Pancreas (tissue), 10 donors: ENCODE measurements around the gene FHIT. TPM values are rescaled to one million over a fixed set of nuclear protein-coding genes. Genes with fewer than 3 reads are reported as not detected.

Source experiments
- ATAC-seq, 4 donors: fragments of 200-7000 bp; cut with Tn5 transposase; one replicate each; pipeline versions ENCODE4 v1.8.0 to v1.9.1; 2020; ENCODE audit warnings: mild to moderate bottlenecking in 4 of 4, moderate library complexity in 4 of 4
- DNase-seq, 6 donors: peaks; one replicate each; pipeline ENCODE4 v3.0.0-alpha.2; 2020
- FAIRE-seq: peaks from 2 replicates; lab custom pipeline; 2012; peaks lifted over from hg19 to GRCh38; lab: Jason Lieb, UNC
- H3K27ac ChIP-seq, 4 donors: fragments of 200-600 bp; sonication (generic); 1 replicate in 3 of 4; 2 replicates in 1 of 4; pipeline versions ENCODE4 v1.5.0 to v1.8.0; 2020
- H3K27me3 ChIP-seq, 4 donors: fragments of 200-600 bp; one replicate each; pipeline ENCODE4 v1.8.0; 2021
- H3K36me3 ChIP-seq, 3 donors: fragments of 200-600 bp; sonication (generic) in 1 of 3; one replicate each; pipeline versions ENCODE4 v1.5.0 to v1.8.0; 2020 to 2021
- H3K4me1 ChIP-seq, 3 donors: fragments of 200-600 bp; one replicate each; pipeline ENCODE4 v1.8.0; 2021
- H3K4me3 ChIP-seq, 4 donors: fragments of 200-600 bp; sonication (generic) in 2 of 4; one replicate each; pipeline versions ENCODE4 v1.5.0 to v1.8.0; 2020 to 2021
- H3K9me3 ChIP-seq, 4 donors: fragments of 200-600 bp; one replicate each; pipeline ENCODE4 v1.8.0; 2021
- WGBS, 2 donors: extraction: QIAGEN DNeasy Blood & Tissue Kit; methylation state at CpG; one replicate each; pipeline ENCODE4 v1.1.7; 2013; 5-methylcytosine and 5-hydroxymethylcytosine counted together
- intact Hi-C, 3 donors: fragments of 100-400 bp; cut with DNase I; formaldehyde crosslinking; loops; one replicate each; pipeline versions ENCODE4 v1.11.1 to v1.14.2; 2022
- polyA plus RNA-seq, 2 donors: library from polyadenylated mRNA; stranded (reverse); fragments of 200-250 nt; gene quantifications; one replicate each; pipeline ENCODE4 v1.2.3, GENCODE V29; 2013
- total RNA-seq, 6 donors: library from RNA; stranded (reverse); fragmentation: NEBNext Ultra II Directional in 4 of 6; extraction: Animal tissue kit (Norgen Biotek cat#: 25700) in 4 of 6; gene quantifications; one replicate each; pipeline versions ENCODE4 v1.2.1 to v1.2.4, GENCODE V29; 2021 to 2023
- TF ChIP-seq, protein P1 (sequence below), 4 donors: fragments of 200-600 bp; sonication (generic) in 3 of 4; IDR thresholded peaks; one replicate each; pipeline versions ENCODE4 v1.5.0 to v1.8.0; 2021; ENCODE audit warnings: antibody characterized with exemption in 4 of 4
- donor health status: healthy with polysubstance abuse.
- donor health status: DM: no; HTN: no; CAD: no; lungs with moderate emphysema.
- donor health status: DM: no; HTN: no; CAD: no.
- donor health status: control.
- donor health status: control.
- donor health status: Bipolar disorder and iron deficiency.
- donor health status: DM: yes; HTN: yes; CAD: no.
- donor health status: DM: no; HTN: no; CAD: no.
- donor health status: DM: no; HTN: no; CAD: no.
- donor health status: DM: yes; HTN: yes; CAD: no.

Gene FHIT
- total and polyA plus RNA-seq, 8 donors, result 4.8 to 15.7 (median 8.0) TPM

DNA sequence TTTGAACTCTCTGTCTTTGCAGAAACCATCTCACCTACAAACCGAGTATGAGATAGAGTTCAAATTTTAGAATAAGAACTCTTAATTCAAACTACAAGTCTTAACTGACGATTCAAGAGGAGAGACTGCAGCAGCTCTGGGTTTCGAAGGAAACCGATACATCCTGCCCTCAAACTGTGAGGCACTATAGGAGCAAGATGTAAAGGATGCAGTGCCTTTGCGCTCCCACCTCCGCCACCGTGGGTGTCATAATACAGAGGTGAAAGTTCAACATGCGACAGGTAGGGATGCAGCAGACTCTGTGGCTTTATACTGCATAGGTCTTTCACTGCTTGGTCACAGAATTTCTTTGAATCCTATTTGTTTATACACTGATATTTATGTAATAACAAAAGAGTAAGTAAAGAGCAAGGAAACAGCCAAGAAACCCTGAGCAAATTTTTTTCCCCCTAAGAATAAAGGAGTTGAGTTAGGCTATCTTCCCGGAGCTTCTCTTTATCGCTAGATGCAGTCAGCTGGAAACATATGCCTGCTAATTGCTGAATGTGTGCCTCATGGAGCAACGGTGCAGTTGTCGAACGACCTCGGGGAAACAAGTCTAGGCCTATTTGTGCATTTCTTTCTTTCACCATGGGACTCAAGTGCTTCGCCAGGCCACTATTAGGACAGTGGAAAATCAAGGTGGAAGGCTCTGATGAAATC is 1103.9 kb downstream of the FHIT start:
- TF ChIP-seq, protein P1, sequence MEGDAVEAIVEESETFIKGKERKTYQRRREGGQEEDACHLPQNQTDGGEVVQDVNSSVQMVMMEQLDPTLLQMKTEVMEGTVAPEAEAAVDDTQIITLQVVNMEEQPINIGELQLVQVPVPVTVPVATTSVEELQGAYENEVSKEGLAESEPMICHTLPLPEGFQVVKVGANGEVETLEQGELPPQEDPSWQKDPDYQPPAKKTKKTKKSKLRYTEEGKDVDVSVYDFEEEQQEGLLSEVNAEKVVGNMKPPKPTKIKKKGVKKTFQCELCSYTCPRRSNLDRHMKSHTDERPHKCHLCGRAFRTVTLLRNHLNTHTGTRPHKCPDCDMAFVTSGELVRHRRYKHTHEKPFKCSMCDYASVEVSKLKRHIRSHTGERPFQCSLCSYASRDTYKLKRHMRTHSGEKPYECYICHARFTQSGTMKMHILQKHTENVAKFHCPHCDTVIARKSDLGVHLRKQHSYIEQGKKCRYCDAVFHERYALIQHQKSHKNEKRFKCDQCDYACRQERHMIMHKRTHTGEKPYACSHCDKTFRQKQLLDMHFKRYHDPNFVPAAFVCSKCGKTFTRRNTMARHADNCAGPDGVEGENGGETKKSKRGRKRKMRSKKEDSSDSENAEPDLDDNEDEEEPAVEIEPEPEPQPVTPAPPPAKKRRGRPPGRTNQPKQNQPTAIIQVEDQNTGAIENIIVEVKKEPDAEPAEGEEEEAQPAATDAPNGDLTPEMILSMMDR (IDR thresholded peaks at IDR 0.05), result no peak
- Histone ChIP-seq H3K27me3 (no peaks in the 10 kb centered on the region), H3K4me1 (no peaks in the 10 kb centered on the region), H3K27ac (no peak overlapping the region), H3K9me3 (no peaks in the 10 kb centered on the region), H3K36me3 (no peaks in the 10 kb centered on the region), H3K4me3 (no peak overlapping the region)
- no peak for ATAC-seq
- intact Hi-C loops, result no loop called here
- FAIRE-seq, result no peak
- WGBS, 2 donors, result 84 to 87% methylated on average over 15 of the region's 15 CpGs
- no peak for DNase-seq

DNA sequence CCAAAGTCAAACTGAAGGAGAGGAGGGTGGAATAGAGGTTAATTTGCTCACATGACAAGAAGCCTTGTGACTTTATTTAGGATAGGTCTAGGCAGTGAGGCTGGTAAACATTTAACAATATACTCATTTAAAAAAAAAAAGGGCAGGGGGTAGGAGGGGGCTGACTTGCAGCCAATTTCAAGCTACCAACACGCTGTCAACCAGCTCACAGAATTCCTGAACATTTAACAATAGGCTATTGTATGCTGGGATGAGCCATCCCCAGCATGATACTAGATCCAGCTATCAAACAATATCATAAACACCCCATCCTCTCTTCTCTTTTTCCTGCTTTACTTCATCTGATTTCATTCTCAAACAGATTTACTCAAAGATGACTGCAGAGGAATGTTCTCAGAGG is 1105.1 kb downstream of the FHIT start:
- Histone ChIP-seq H3K27me3 (no peaks in the 10 kb centered on the region), H3K9me3 (no peaks in the 10 kb centered on the region), H3K4me3 (no peak overlapping the region), H3K4me1 (no peaks in the 10 kb centered on the region), H3K36me3 (no peaks in the 10 kb centered on the region), H3K27ac (no peak overlapping the region)
- intact Hi-C loops, result no loop called here
- TF ChIP-seq, protein P1 (IDR thresholded peaks at IDR 0.05), result no peak
- ATAC-seq (no peak), FAIRE-seq (no peak), DNase-seq (no peak)
- 29 to 77% methylated on average over 1 of the region's 1 CpG for WGBS, 2 donors

DNA sequence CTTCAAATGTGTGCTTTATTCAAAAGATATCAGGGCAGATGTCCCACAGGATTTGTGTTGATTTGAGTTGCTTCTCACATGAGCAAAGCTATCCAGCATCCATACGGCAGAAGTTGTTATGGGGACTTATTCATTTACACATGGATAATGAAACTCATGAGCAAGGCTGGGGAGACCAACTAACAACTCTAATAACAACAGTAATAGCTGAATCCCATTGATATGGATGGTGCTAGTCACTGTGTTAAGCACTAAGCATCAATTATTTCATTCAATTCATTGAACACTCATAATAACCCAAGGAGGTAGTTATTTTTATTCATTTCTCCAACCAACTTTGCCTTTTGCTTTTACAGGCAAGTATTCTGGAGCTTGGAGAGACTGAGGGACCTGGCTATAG is 1107.2 kb downstream of the FHIT start:
- WGBS, 2 donors, result 89 to 97% methylated on average over 1 of the region's 1 CpG
- H3K36me3 ChIP-seq, result no peaks in the 10 kb centered on the region
- no peak overlapping the region for H3K27ac ChIP-seq

DNA sequence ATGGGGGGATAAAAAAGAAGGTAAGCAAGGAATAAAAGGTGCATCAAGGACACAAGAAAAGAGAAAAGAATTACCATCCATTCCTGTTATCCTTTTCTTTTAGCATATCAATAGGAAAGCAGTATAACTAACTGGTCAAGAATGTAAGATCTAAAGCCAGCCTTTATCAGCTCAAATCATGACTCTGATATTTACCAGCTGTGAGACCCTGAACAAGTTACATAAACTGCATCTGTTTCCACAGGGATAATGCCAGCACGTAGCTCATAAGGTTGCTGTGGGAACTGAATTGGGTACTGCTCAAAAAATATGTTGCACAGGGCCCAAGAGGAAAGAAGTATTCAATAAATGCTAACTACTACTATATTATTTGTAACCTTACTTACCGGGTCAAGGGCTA is 1109.2 kb downstream of the FHIT start:
- no peak for FAIRE-seq
- intact Hi-C loops, result no loop called here
- H3K27ac ChIP-seq, result no peak overlapping the region

More for the DNA sequence above, 1107.2 kb downstream of the FHIT start:
- no peaks in the 10 kb centered on the region for H3K4me1 ChIP-seq
- no peak overlapping the region for H3K4me3 ChIP-seq
- H3K27me3 ChIP-seq, result no peaks in the 10 kb centered on the region
- no peaks in the 10 kb centered on the region for H3K9me3 ChIP-seq
- FAIRE-seq (no peak), ATAC-seq (no peak), DNase-seq (no peak)
- TF ChIP-seq, protein P1 (IDR thresholded peaks at IDR 0.05), result no peak
- intact Hi-C loops, result no loop called here

DNA sequence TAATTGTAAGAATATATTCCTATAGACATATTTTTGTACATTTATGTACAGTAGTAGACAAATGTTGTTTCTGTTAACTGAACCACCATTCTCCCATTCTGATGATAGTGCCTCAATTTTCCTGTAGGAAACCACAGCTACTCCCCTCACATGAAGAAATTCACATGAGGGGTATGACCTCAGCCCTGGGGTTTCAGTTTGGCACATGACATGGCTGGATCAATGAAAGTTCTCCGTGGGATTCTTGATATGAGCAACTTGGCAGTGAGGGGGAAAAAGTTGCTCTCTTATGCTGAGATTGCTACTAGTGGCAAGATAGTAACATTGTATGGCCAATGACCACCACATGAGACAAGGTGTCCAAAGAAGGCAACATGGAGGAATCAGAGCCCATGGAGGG is 1111.1 kb downstream of the FHIT start:
- no peak for FAIRE-seq
- TF ChIP-seq, protein P1 (IDR thresholded peaks at IDR 0.05), result no peak

More for the DNA sequence above, 1109.2 kb downstream of the FHIT start:
- TF ChIP-seq, protein P1 (IDR thresholded peaks at IDR 0.05), result no peak
- no peaks in the 10 kb centered on the region for H3K4me1 ChIP-seq
- no peak overlapping the region for H3K4me3 ChIP-seq
- no peak for DNase-seq
- H3K9me3 ChIP-seq, result no peaks in the 10 kb centered on the region
- WGBS, 2 donors, result 57 to 59% methylated on average over 2 of the region's 2 CpGs
- H3K36me3 ChIP-seq, result no peaks in the 10 kb centered on the region
- ATAC-seq, result no peak
- no peaks in the 10 kb centered on the region for H3K27me3 ChIP-seq

More for the DNA sequence above, 1111.1 kb downstream of the FHIT start:
- H3K27me3 ChIP-seq, result no peaks in the 10 kb centered on the region
- H3K4me1 ChIP-seq, result no peaks in the 10 kb centered on the region
- no peaks in the 10 kb centered on the region for H3K9me3 ChIP-seq
- DNase-seq (no peak), ATAC-seq (no peak)
- no peaks in the 10 kb centered on the region for H3K36me3 ChIP-seq
- no peak overlapping the region for H3K27ac ChIP-seq
- no peak overlapping the region for H3K4me3 ChIP-seq
- 28 to 38% methylated on average over 1 of the region's 1 CpG for WGBS, 2 donors
- intact Hi-C loops, result no loop called here
